HL-60 (cell line): ENCODE results near the gene LRMDA.

Experiments
- CTCF ChIP-seq: IDR thresholded peaks from one replicate; pipeline ENCODE4 v1.5.1; 2011; ENCODE audit warnings: low read length, control low read depth, inconsistent platforms; ENCODE audit not compliant: insufficient read depth
- GABPA ChIP-seq: IDR thresholded peaks from 2 replicates; pipeline ENCODE4 v1.6.1; 2012; ENCODE audit warnings: low read depth

- TF ChIP-seq CTCF (no peak), GABPA (no peak)
Observed at GRCh38 chr10:76463111-76463510, 1031.7 kb downstream of the LRMDA start.
